HEK293 (cell line): ENCODE measurements around the gene TBPL1.

Experiments
- GLIS2 ChIP-seq: fragments of 450-650 bp; formaldehyde crosslinking; IDR thresholded peaks from 2 replicates; pipeline ENCODE4 v1.5.1; 2016; ENCODE audit warnings: missing biosample characterization, missing genetic modification characterization
- KLF1 ChIP-seq: fragments of 450-650 bp; formaldehyde crosslinking; IDR thresholded peaks from 2 replicates; pipeline ENCODE4 v1.5.1; 2016; ENCODE audit warnings: missing biosample characterization, missing genetic modification characterization
- REPIN1 ChIP-seq: fragments of 450-650 bp; formaldehyde crosslinking; IDR thresholded peaks from 2 replicates; pipeline ENCODE4 v1.5.1; 2017; ENCODE audit warnings: missing biosample characterization, missing genetic modification characterization, low read depth
- SP2 ChIP-seq: fragments of 450-650 bp; formaldehyde crosslinking; IDR thresholded peaks from 2 replicates; pipeline ENCODE4 v1.5.1; 2016; ENCODE audit warnings: missing biosample characterization, missing genetic modification characterization
- ZFP37 ChIP-seq: fragments of 450-650 bp; formaldehyde crosslinking; IDR thresholded peaks from 2 replicates; pipeline ENCODE4 v1.5.1; 2016; ENCODE audit warnings: missing biosample characterization, missing genetic modification characterization
- ZFP41 ChIP-seq: fragments of 450-650 bp; formaldehyde crosslinking; IDR thresholded peaks from 2 replicates; pipeline ENCODE4 v1.5.1; 2016; ENCODE audit warnings: missing biosample characterization, missing genetic modification characterization, borderline replicate concordance
- ZNF121 ChIP-seq: fragments of 450-650 bp; formaldehyde crosslinking; IDR thresholded peaks from 2 replicates; pipeline ENCODE4 v1.5.1; 2016; ENCODE audit warnings: missing biosample characterization, missing genetic modification characterization
- ZNF394 ChIP-seq: fragments of 450-650 bp; formaldehyde crosslinking; IDR thresholded peaks from 2 replicates; pipeline ENCODE4 v1.5.1; 2016; ENCODE audit warnings: missing biosample characterization, missing genetic modification characterization, mild to moderate bottlenecking, moderate library complexity, borderline replicate concordance
- TF ChIP-seq, protein P1 (sequence below): fragments of 450-650 bp; formaldehyde crosslinking; IDR thresholded peaks from 2 replicates; pipeline ENCODE4 v1.5.1; 2016; ENCODE audit warnings: missing biosample characterization, missing genetic modification characterization
- TF ChIP-seq, protein P2 (sequence below): fragments of 450-650 bp; formaldehyde crosslinking; IDR thresholded peaks from 2 replicates; pipeline ENCODE4 v1.5.1; 2016; ENCODE audit warnings: missing biosample characterization, missing genetic modification characterization, low read depth

GRCh38 chr6:134039116-134039515 is 86.1 kb downstream of the TBPL1 start:
- TF ChIP-seq, protein P1, sequence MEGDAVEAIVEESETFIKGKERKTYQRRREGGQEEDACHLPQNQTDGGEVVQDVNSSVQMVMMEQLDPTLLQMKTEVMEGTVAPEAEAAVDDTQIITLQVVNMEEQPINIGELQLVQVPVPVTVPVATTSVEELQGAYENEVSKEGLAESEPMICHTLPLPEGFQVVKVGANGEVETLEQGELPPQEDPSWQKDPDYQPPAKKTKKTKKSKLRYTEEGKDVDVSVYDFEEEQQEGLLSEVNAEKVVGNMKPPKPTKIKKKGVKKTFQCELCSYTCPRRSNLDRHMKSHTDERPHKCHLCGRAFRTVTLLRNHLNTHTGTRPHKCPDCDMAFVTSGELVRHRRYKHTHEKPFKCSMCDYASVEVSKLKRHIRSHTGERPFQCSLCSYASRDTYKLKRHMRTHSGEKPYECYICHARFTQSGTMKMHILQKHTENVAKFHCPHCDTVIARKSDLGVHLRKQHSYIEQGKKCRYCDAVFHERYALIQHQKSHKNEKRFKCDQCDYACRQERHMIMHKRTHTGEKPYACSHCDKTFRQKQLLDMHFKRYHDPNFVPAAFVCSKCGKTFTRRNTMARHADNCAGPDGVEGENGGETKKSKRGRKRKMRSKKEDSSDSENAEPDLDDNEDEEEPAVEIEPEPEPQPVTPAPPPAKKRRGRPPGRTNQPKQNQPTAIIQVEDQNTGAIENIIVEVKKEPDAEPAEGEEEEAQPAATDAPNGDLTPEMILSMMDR (tag by site-specific recombination), result no peak
- TF ChIP-seq REPIN1 (tag by site-specific recombination) (no peak), ZNF121 (tag by site-specific recombination) (no peak), GLIS2 (no peak), SP2 (no peak), KLF1 (tag by site-specific recombination) (no peak), ZNF394 (tag by site-specific recombination) (no peak), ZFP37 (tag by site-specific recombination) (no peak), ZFP41 (tag by site-specific recombination) (no peak)
- TF ChIP-seq, protein P2, sequence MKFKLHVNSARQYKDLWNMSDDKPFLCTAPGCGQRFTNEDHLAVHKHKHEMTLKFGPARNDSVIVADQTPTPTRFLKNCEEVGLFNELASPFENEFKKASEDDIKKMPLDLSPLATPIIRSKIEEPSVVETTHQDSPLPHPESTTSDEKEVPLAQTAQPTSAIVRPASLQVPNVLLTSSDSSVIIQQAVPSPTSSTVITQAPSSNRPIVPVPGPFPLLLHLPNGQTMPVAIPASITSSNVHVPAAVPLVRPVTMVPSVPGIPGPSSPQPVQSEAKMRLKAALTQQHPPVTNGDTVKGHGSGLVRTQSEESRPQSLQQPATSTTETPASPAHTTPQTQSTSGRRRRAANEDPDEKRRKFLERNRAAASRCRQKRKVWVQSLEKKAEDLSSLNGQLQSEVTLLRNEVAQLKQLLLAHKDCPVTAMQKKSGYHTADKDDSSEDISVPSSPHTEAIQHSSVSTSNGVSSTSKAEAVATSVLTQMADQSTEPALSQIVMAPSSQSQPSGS (tag by site-specific recombination), result no peak
